Pancreas (tissue), 10 donors: ENCODE results near the gene ELOVL7. TPM values are rescaled to one million over a fixed set of nuclear protein-coding genes. Genes with fewer than 3 reads are reported as not detected.
A peak's percentile ranks its signal among the peaks of the same experiment; 100 is the strongest.

Source experiments
- ATAC-seq, 4 donors: fragments of 200-7000 bp; cut with Tn5 transposase; one replicate each; pipeline versions ENCODE4 v1.8.0 to v1.9.1; 2020; ENCODE audit warnings: mild to moderate bottlenecking in 4 of 4, moderate library complexity in 4 of 4
- DNase-seq, 6 donors: peaks; one replicate each; pipeline ENCODE4 v3.0.0-alpha.2; 2020
- FAIRE-seq: peaks from 2 replicates; lab custom pipeline; 2012; peaks lifted over from hg19 to GRCh38; lab: Jason Lieb, UNC
- H3K27ac ChIP-seq, 4 donors: fragments of 200-600 bp; sonication (generic); 1 replicate in 3 of 4; 2 replicates in 1 of 4; pipeline versions ENCODE4 v1.5.0 to v1.8.0; 2020
- H3K27me3 ChIP-seq, 4 donors: fragments of 200-600 bp; one replicate each; pipeline ENCODE4 v1.8.0; 2021
- H3K36me3 ChIP-seq, 3 donors: fragments of 200-600 bp; sonication (generic) in 1 of 3; one replicate each; pipeline versions ENCODE4 v1.5.0 to v1.8.0; 2020 to 2021
- H3K4me1 ChIP-seq, 3 donors: fragments of 200-600 bp; one replicate each; pipeline ENCODE4 v1.8.0; 2021
- H3K4me3 ChIP-seq, 4 donors: fragments of 200-600 bp; sonication (generic) in 2 of 4; one replicate each; pipeline versions ENCODE4 v1.5.0 to v1.8.0; 2020 to 2021
- H3K9me3 ChIP-seq, 4 donors: fragments of 200-600 bp; one replicate each; pipeline ENCODE4 v1.8.0; 2021
- CTCF ChIP-seq, 4 donors: fragments of 200-600 bp; sonication (generic) in 3 of 4; IDR thresholded peaks; one replicate each; pipeline versions ENCODE4 v1.5.0 to v1.8.0; 2021; ENCODE audit warnings: antibody characterized with exemption in 4 of 4
- WGBS, 2 donors: extraction: QIAGEN DNeasy Blood & Tissue Kit; methylation state at CpG; one replicate each; pipeline ENCODE4 v1.1.7; 2013; 5-methylcytosine and 5-hydroxymethylcytosine counted together
- intact Hi-C, 3 donors: fragments of 100-400 bp; cut with DNase I; formaldehyde crosslinking; loops; one replicate each; pipeline versions ENCODE4 v1.11.1 to v1.14.2; 2022
- polyA plus RNA-seq, 2 donors: library from polyadenylated mRNA; stranded (reverse); fragments of 200-250 nt; gene quantifications; one replicate each; pipeline ENCODE4 v1.2.3, GENCODE V29; 2013
- total RNA-seq, 6 donors: library from RNA; stranded (reverse); fragmentation: NEBNext Ultra II Directional in 4 of 6; extraction: Animal tissue kit (Norgen Biotek cat#: 25700) in 4 of 6; gene quantifications; one replicate each; pipeline versions ENCODE4 v1.2.1 to v1.2.4, GENCODE V29; 2021 to 2023
- donor health status: healthy with polysubstance abuse.
- donor health status: DM: no; HTN: no; CAD: no; lungs with moderate emphysema.
- donor health status: DM: no; HTN: no; CAD: no.
- donor health status: control.
- donor health status: control.
- donor health status: Bipolar disorder and iron deficiency.
- donor health status: DM: yes; HTN: yes; CAD: no.
- donor health status: DM: no; HTN: no; CAD: no.
- donor health status: DM: no; HTN: no; CAD: no.
- donor health status: DM: yes; HTN: yes; CAD: no.

The ELOVL7 gene
- total and polyA plus RNA-seq, 8 donors: 3.4 to 11.1 (median 6.6) TPM

GRCh38 chr5:60846298-60846697, 2.2 kb upstream of the ELOVL7 start:
- Histone ChIP-seq H3K4me3 (no peak overlapping the region), H3K4me1 (peaks cover 0 to 4% (median 0%) of the 10 kb centered on the region in 3 donors), H3K27me3 (no peaks in the 10 kb centered on the region), H3K27ac (no peak overlapping the region), H3K36me3 (no peaks in the 10 kb centered on the region), H3K9me3 (no peaks in the 10 kb centered on the region)
- no peak for TF ChIP-seq CTCF (IDR thresholded peaks at IDR 0.05)
- WGBS, 2 donors: 96 to 100% methylated on average over 1 of the region's 1 CpG
- ATAC-seq: no peak
- intact Hi-C loops: no loop called here
- FAIRE-seq: no peak
- DNase-seq: no peak

- intact Hi-C loops: no loop called here
- FAIRE-seq: no peak
- H3K27ac ChIP-seq: peak overlapping the region; percentile 50 to 82 (median 70)
Measured at GRCh38 chr5:60843386-60843935, 608 bp downstream of the ELOVL7 start.

GRCh38 chr5:60842871-60843385, 1.1 kb downstream of the ELOVL7 start:
- H3K4me1 ChIP-seq: peaks cover 4 to 5% (median 4%) of the 10 kb centered on the region in 3 donors
- intact Hi-C loops: no loop called here
- WGBS, 2 donors: 2 to 3% methylated on average over 26 of the region's 26 CpGs
- peak in 5 of 6 donors; percentile 28 to 63 (median 39) for DNase-seq
- no peaks in the 10 kb centered on the region for H3K27me3 ChIP-seq
- H3K4me3 ChIP-seq: peak overlapping the region; percentile 68 to 98 (median 89)
- H3K36me3 ChIP-seq: no peaks in the 10 kb centered on the region
- H3K27ac ChIP-seq: peak overlapping the region in 3 of 4 donors; percentile 67 to 82 (median 72)
- TF ChIP-seq CTCF (IDR thresholded peaks at IDR 0.05): no peak
- ATAC-seq: peak; percentile 28 to 63 (median 54)
- FAIRE-seq: no peak
- no peaks in the 10 kb centered on the region for H3K9me3 ChIP-seq

More at GRCh38 chr5:60843386-60843935, 608 bp downstream of the ELOVL7 start:
- peak; percentile 49 to 61 (median 56) for ATAC-seq
- peaks cover 0 to 4% (median under 1%) of the 10 kb centered on the region in 3 donors for H3K4me1 ChIP-seq
- peak; percentile 18 to 67 (median 39) for DNase-seq
- H3K36me3 ChIP-seq: no peaks in the 10 kb centered on the region
- H3K9me3 ChIP-seq: no peaks in the 10 kb centered on the region
- 0 to 1% methylated on average over 30 to 49 of the region's 49 CpGs for WGBS, 2 donors
- peak overlapping the region; percentile 68 to 98 (median 89) for H3K4me3 ChIP-seq
- no peaks in the 10 kb centered on the region for H3K27me3 ChIP-seq
- no peak for TF ChIP-seq CTCF (IDR thresholded peaks at IDR 0.05)

- FAIRE-seq: no peak
- Histone ChIP-seq H3K4me3 (no peak overlapping the region), H3K36me3 (no peaks in the 10 kb centered on the region), H3K9me3 (no peaks in the 10 kb centered on the region), H3K27me3 (no peaks in the 10 kb centered on the region), H3K4me1 (peaks cover 4 to 8% (median 4%) of the 10 kb centered on the region in 3 donors), H3K27ac (no peak overlapping the region)
- no peak for DNase-seq
- no peak for TF ChIP-seq CTCF (IDR thresholded peaks at IDR 0.05)
- intact Hi-C loops: no loop called here
- WGBS, 2 donors: 81 to 83% methylated on average over 2 of the region's 2 CpGs
- no peak for ATAC-seq
Measured at GRCh38 chr5:60841361-60841760, 2.7 kb downstream of the ELOVL7 start.

- no peaks in the 10 kb centered on the region for H3K27me3 ChIP-seq
- WGBS, 2 donors: 46 to 47% methylated on average over 3 of the region's 3 CpGs
- DNase-seq (no peak), FAIRE-seq (no peak), ATAC-seq (no peak)
- intact Hi-C loops: no loop called here
- peaks cover 0 to 9% (median 4%) of the 10 kb centered on the region in 3 donors for H3K4me1 ChIP-seq
- no peak for TF ChIP-seq CTCF (IDR thresholded peaks at IDR 0.05)
- no peaks in the 10 kb centered on the region for H3K36me3 ChIP-seq
- H3K9me3 ChIP-seq: no peaks in the 10 kb centered on the region
- H3K4me3 ChIP-seq: no peak overlapping the region
- no peak overlapping the region for H3K27ac ChIP-seq
Measured at GRCh38 chr5:60836131-60836530, 7.9 kb downstream of the ELOVL7 start.
